ENCODE data around the gene CHURC1.

CHURC1 gene

DNA sequence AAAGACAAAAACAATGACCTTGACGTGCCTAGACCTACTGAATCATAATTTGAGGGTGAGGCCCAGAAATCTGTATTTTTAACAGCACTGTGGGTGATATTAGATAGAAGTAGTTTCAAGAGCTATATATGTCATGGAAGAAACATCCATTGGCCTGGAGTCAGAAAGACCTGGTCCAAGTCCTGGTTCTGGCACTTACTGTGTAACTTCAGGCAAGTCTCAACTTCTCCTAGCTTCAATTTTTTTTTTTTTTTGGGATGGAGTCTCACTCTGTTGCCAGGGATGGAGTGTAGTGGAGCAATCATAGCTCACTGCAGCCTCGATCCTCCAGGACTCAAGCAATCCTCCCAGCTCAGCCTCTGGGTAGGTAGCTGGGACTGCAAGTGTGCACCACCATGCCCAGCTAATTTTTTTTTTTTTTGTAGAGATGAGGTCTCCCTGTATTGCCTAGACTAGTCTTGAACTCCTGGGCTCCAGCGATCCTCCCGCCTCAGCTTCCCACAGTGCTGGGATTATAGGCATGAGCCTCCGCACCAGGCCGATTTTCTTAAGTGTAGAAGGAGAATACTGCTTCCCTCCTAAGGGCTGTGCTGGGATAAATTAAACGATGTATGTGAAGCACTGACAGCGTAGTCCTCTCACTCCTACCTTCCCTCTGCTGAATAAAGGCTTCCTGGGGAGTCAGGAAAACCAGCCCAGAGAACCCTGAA lies 42.6 kb downstream of the CHURC1 start:
- no peak for DNase-seq (ENCODE audit: low read depth, low spot score)

- no peak for DNase-seq (ENCODE audit: low read depth, low spot score)
Observed at GRCh38 chr14:64958201-64958600, 43.9 kb downstream of the CHURC1 start.

DNA sequence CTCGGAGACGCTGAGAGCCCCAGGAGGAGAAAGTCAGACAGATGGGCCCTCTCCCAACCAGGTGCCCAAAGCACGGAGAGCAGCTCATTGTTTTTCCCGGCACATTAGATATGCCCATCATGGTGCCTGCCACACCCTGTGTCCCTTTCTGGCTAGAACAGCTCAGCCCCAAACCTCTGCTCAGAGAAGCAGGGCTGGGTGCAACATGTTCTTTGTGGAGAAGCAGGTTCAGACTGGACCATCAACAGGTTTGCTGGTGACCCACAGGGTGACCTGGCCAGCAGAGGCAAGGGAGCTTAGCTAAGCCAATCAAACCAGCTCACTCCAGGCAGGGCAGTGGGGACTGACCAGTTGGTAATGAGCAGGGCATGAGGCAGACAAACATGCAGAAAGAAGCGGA lies 44.5 kb downstream of the CHURC1 start:
- DNase-seq (ENCODE audit: low read depth, low spot score), result no peak

- no peak for DNase-seq (ENCODE audit: low read depth, low spot score)
Observed at GRCh38 chr14:64960762-64961276, 46.6 kb downstream of the CHURC1 start.

DNA sequence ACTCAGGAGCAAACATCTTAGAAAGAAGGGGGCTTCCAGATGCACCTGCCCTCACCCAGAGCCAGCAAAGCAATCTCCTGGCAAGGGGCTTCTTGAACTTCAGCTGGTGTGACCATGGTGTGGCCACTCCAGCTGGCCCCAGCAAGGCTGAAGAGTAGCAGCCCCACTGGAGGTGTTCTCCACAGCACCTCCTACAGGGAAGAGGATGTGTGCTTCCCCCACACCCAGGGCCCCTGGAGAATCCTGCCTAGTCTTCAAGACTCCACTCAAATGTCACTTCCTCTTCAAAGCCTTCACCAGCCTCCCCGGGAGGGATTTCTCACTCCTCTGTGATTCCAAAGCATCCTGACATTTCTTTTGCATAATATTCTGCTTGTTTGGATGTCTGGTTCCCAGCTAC lies 49.4 kb downstream of the CHURC1 start:
- DNase-seq (ENCODE audit: low read depth, low spot score), result no peak

GRCh38 chr14:64965356-64966000 lies 51.2 kb downstream of the CHURC1 start:
- no peak for DNase-seq (ENCODE audit: low read depth, low spot score)

GRCh38 chr14:64966976-64967375 lies 52.7 kb downstream of the CHURC1 start:
- no peak for DNase-seq (ENCODE audit: low read depth, low spot score)

- no peak for DNase-seq (ENCODE audit: low read depth, low spot score)
Observed at GRCh38 chr14:64968167-64968566, 53.9 kb downstream of the CHURC1 start.

DNA sequence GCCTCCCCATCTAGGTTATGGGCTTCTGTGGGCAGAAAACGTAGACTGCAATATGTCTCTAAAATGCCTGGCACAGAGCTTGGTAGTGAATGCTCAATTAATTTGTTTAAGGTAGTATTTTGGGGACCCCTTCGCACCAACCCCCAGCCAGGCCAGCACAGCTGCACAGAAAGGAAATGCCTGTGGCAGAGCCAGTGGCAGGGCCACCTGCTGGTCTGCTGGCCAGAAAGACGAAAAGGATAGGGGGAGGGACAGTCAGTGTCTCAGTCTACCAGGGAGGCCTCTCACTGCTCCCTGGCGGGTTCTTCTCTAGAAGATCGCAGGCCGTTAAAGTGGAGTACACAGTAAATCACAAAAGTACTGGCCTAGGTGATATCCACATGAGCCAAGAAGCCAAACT lies 54.4 kb downstream of the CHURC1 start:
- no peak for DNase-seq (ENCODE audit: low read depth, low spot score)

GRCh38 chr14:64970041-64970440 lies 55.8 kb downstream of the CHURC1 start:
- no peak for DNase-seq (ENCODE audit: low read depth, low spot score)

DNA sequence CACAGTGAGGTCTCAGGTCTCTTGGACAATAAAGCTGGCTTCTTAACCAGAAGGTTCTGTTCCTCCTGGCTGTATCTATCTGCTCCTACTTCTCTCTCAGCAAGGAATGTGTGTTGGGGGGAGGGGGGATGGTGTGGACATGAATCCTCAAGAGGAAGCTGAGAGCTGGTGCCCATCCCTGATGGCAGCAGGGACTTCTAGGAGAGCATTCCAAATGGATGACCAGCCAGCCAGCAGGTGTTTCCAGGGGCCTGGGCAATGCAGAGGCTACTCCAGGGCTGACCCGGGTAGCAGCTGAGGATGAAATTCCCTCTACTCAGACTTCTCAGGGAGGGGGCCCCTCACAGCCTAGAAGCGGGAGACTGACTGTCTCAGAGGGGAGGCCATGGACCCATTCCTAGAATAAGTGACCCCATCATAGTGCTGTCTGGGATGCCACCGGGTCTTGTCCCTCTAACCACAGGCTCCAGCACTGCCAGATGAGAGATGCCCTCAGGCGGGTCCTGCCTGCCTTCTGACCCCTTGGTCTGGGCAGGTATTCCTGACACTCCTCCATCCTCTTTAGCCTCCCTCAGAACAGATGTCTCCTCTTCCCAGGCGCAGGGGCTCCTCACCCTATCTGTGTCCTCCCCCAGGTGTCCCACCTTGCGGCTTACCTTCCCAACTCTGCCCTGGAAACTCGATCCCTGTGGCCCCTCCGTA lies 56.7 kb downstream of the CHURC1 start:
- DNase-seq (ENCODE audit: low read depth, low spot score), result no peak

GRCh38 chr14:64971491-64971942 lies 57.3 kb downstream of the CHURC1 start:
- DNase-seq (ENCODE audit: low read depth, low spot score), result no peak

- no peak for DNase-seq (ENCODE audit: low read depth, low spot score)
Observed at GRCh38 chr14:64971943-64972791, 57.9 kb downstream of the CHURC1 start, which contains the start of gene RAB15. Gene RAB15, minus strand, starts transcription at chr14:64972336. Its CDS starts 260 bp downstream, at chr14:64972076.

- no peak for DNase-seq (ENCODE audit: low read depth, low spot score)
Observed at GRCh38 chr14:64973026-64973442, 58.8 kb downstream of the CHURC1 start.

GRCh38 chr14:64973826-64974225 lies 59.6 kb downstream of the CHURC1 start:
- no peak for DNase-seq (ENCODE audit: low read depth, low spot score)

DNA sequence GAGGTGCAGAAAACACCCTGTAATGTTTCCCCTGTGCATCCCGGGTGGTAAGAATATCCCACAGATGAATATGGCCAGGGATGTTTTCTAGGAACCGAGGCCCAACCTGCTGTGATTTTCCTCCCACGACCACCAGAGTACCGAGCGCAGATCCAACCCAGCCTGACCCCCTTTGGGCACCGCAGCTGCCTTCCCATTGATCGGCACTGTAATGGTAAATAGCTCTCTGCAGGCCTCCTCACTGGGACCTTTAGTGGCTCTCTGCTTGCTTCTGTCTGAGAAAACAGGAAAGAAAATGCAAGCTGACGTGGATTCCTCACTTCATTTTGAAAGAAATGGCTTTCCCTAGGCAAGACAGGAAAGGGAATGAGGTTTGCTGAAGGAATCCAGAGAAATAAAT lies 60.3 kb downstream of the CHURC1 start:
- no peak for DNase-seq (ENCODE audit: low read depth, low spot score)

DNA sequence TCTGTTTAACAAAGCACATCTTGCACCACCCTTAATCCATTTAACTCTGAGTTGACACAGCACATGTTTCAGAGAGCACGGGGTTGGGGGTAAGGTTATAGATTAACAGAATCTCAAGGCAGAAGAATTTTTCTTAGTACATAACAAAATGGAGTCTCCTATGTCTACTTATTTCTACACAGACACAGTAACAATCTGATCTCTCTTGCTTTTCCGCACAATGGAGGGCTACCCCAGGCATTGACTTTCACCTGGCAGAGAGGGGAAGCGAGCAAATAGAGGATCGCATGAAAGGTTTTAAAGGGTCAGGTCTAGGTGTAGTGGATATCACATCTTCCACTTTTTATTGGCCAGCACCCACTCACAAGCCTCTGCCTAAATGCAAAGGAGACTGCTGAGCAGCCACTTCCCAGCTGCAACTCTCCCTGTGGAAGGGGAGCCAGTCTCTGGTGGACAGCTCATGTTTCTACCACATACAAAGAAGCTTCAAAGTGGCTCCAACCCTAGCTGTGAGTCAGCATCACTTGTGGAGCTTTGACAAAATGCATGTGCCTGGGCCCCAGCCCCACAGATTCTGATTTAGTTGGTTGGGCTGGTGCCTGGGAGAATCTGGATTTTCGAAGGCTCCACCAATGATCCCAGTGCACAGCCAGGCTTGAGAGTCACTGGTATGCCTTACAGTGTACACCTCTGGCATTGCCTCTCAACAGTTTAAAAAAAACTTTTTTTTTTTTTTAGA lies 65.2 kb downstream of the CHURC1 start:
- no peak for DNase-seq (ENCODE audit: low read depth, low spot score)

GRCh38 chr14:64983439-64984310 lies 69.4 kb downstream of the CHURC1 start:
- no peak for DNase-seq (ENCODE audit: low read depth, low spot score)

Measured in brain pericyte (primary cell).